CD14-positive monocyte (primary cell): Measurements from ENCODE around the gene ZNF726. TPM values are rescaled to one million over a fixed set of nuclear protein-coding genes. Genes with fewer than 3 reads are reported as not detected.
"Not testable (repeated sequence)": the region's sequence is repeated elsewhere in the genome, so short reads cannot be mapped to it uniquely, and the experiment has no call there.

ENCODE experiments used
- DNase-seq, 3 donors: peaks; one replicate each; pipeline ENCODE4 v3.0.0-alpha.2; 2011 to 2022
- H2AFZ ChIP-seq: 2 replicates; pipeline ENCODE4 v1.6.0; 2012; ENCODE audit warnings: mild to moderate bottlenecking, low read depth, low read length, inconsistent platforms; ENCODE audit not compliant: insufficient read depth, poor library complexity, severe bottlenecking
- H3K27ac ChIP-seq, 2 donors: 1 replicate in 1 of 2; 2 replicates in 1 of 2; pipeline ENCODE4 v1.5.1; 2012 to 2013; ENCODE audit warnings: low read length in 2 of 2, control low read depth in 1 of 2, inconsistent platforms in 1 of 2, low read depth in 1 of 2, mild to moderate bottlenecking in 1 of 2
- H3K27me3 ChIP-seq, 2 donors: one replicate each; pipeline versions ENCODE4 v1.6.0 to v1.6.1; 2011 to 2013; ENCODE audit warnings: low read length in 2 of 2; ENCODE audit not compliant: control insufficient read depth in 2 of 2, insufficient read depth in 2 of 2
- H3K36me3 ChIP-seq, 2 donors: replicated peaks in 1 of 2; 1 replicate in 1 of 2; 2 replicates in 1 of 2; pipeline versions ENCODE4 v1.5.1 to v1.6.1; 2012 to 2013; ENCODE audit warnings: low read length in 2 of 2, control low read depth in 1 of 2, inconsistent platforms in 1 of 2, mild to moderate bottlenecking in 1 of 2; ENCODE audit not compliant: insufficient read depth in 2 of 2, control insufficient read depth in 1 of 2
- H3K4me1 ChIP-seq, 2 donors: 1 replicate in 1 of 2; 2 replicates in 1 of 2; pipeline versions ENCODE4 v1.5.1 to v1.6.1; 2012 to 2013; ENCODE audit warnings: low read length in 2 of 2, control low read depth in 1 of 2, inconsistent platforms in 1 of 2, mild to moderate bottlenecking in 1 of 2, moderate library complexity in 1 of 2; ENCODE audit not compliant: insufficient read depth in 2 of 2, control insufficient read depth in 1 of 2
- H3K4me2 ChIP-seq: replicated peaks from 2 replicates; pipeline ENCODE3; 2012; ENCODE audit warnings: low read length, moderate library complexity, mild to moderate bottlenecking; ENCODE audit not compliant: poor library complexity, severe bottlenecking; ENCODE audit errors: extremely low read depth
- H3K4me3 ChIP-seq, 3 experiments: fragments of 200-600 bp in 1 of 3; sonication (generic) in 1 of 3; replicated peaks in 1 of 3; 1 replicate in 2 of 3; 2 replicates in 1 of 3; pipeline ENCODE4 v1.5.1; 2011 to 2013; ENCODE audit warnings: low read length in 3 of 3, mild to moderate bottlenecking in 3 of 3, control low read depth in 2 of 3, low read depth in 2 of 3, inconsistent platforms in 1 of 3, moderate library complexity in 1 of 3
- H3K79me2 ChIP-seq: 2 replicates; pipeline ENCODE4 v1.6.0; 2012; ENCODE audit warnings: mild to moderate bottlenecking, control low read depth, inconsistent platforms, low read length, moderate library complexity; ENCODE audit not compliant: insufficient read depth
- H3K9ac ChIP-seq: 2 replicates; pipeline ENCODE4 v1.6.0; 2017; ENCODE audit warnings: low read length, mild to moderate bottlenecking; ENCODE audit not compliant: insufficient read depth, poor library complexity, severe bottlenecking
- H3K9me3 ChIP-seq, 2 donors: replicated peaks in 1 of 2; 1 replicate in 1 of 2; 2 replicates in 1 of 2; pipeline versions ENCODE4 v1.5.1 to v1.6.1; 2012 to 2013; ENCODE audit warnings: low read length in 2 of 2, control low read depth in 1 of 2; ENCODE audit not compliant: control insufficient read depth in 1 of 2, insufficient read depth in 1 of 2
- H4K20me1 ChIP-seq: 2 replicates; pipeline ENCODE4 v1.6.0; 2012; ENCODE audit warnings: mild to moderate bottlenecking, low read length, control low read depth, moderate library complexity; ENCODE audit not compliant: insufficient read depth
- H3K27ac Mint-ChIP-seq, 7 donors: one replicate each; pipeline ENCODE4 v1.8.0; 2020; ENCODE audit warnings: mild to moderate bottlenecking in 7 of 7, mixed read lengths in 7 of 7, moderate library complexity in 6 of 7, inconsistent platforms in 2 of 7
- H3K27me3 Mint-ChIP-seq, 3 donors: one replicate each; pipeline ENCODE4 v1.8.0; 2021 to 2022; ENCODE audit warnings: low read depth in 3 of 3, mild to moderate bottlenecking in 3 of 3, mixed read lengths in 3 of 3, moderate library complexity in 3 of 3, inconsistent platforms in 1 of 3
- H3K36me3 Mint-ChIP-seq, 2 donors: one replicate each; pipeline ENCODE4 v1.8.0; 2020; ENCODE audit warnings: mixed read lengths in 2 of 2, inconsistent platforms in 1 of 2, mild to moderate bottlenecking in 1 of 2
- H3K4me1 Mint-ChIP-seq: one replicate; pipeline ENCODE4 v1.8.0; 2020; ENCODE audit warnings: mild to moderate bottlenecking, mixed read lengths
- H3K4me3 Mint-ChIP-seq, 2 donors: one replicate each; pipeline ENCODE4 v1.8.0; 2020; ENCODE audit warnings: mild to moderate bottlenecking in 2 of 2, mixed read lengths in 2 of 2, moderate library complexity in 1 of 2
- H3K9me3 Mint-ChIP-seq, 7 donors: one replicate each; pipeline ENCODE4 v1.8.0; 2020 to 2022; ENCODE audit warnings: mixed read lengths in 7 of 7, mild to moderate bottlenecking in 6 of 7, moderate library complexity in 6 of 7, inconsistent platforms in 2 of 7
- CTCF ChIP-seq: fragments of 200-600 bp; IDR thresholded peaks from one replicate; pipeline ENCODE4 v1.8.0; 2022; ENCODE audit warnings: antibody characterized with exemption, mild to moderate bottlenecking
- WGBS: methylation state at CpG from one replicate; pipeline ENCODE4 v1.1.5; 2013; ENCODE audit warnings: missing lambda C conversion rate; ENCODE audit not compliant: insufficient coverage; 5-methylcytosine and 5-hydroxymethylcytosine counted together
- intact Hi-C, 2 donors: fragments of 100-400 bp; cut with micrococcal nuclease; formaldehyde crosslinking; loops; one replicate each; pipeline versions ENCODE4 v1.15.0 to v1.15.1; 2023
- polyA plus RNA-seq, 3 donors: library from polyadenylated mRNA; depleted of rRNA in 1 of 3; unstranded in 2 of 3; stranded (reverse) in 1 of 3; fragments of 300-500 nt in 2 of 3; fragments of >200 nt in 1 of 3; fragmentation: Illumina TruSeq in 2 of 3; gene quantifications; 1 replicate in 2 of 3; 2 replicates in 1 of 3; pipeline ENCODE4 v1.2.3, GENCODE V29; 2012 to 2021

ZNF726 gene
- polyA plus RNA-seq, 3 donors, result 0.10 to 0.34 (median 0.28) TPM

GRCh38 chr19:23957660-23958281, 43.1 kb downstream of the ZNF726 start:
- peaks cover 18 to 40% (median 33%) of the 10 kb centered on the region in 7 donors for H3K9me3 Mint-ChIP-seq
- H3K4me1 Mint-ChIP-seq, result no peaks in the 10 kb centered on the region
- WGBS, result 94% methylated on average over 7 of the region's 15 CpGs
- H3K27me3 Mint-ChIP-seq, result no peaks in the 10 kb centered on the region
- H3K9me3 ChIP-seq, result peaks cover 41 to 66% of the 10 kb centered on the region in 2 donors
- no peak overlapping the region for H3K4me3 Mint-ChIP-seq
- no peaks in the 10 kb centered on the region for H3K36me3 ChIP-seq
- intact Hi-C loops, result no loop called here
- H3K9ac ChIP-seq, result no peak overlapping the region
- H3K27me3 ChIP-seq, result no peaks in the 10 kb centered on the region
- H2AFZ ChIP-seq, result no peak overlapping the region
- no peak overlapping the region for H3K4me3 ChIP-seq
- H3K79me2 ChIP-seq, result no peaks in the 10 kb centered on the region
- TF ChIP-seq CTCF, result no peak
- H3K4me1 ChIP-seq, result no peaks in the 10 kb centered on the region
- H3K27ac Mint-ChIP-seq, result no peak overlapping the region
- H3K4me2 ChIP-seq, result no peak overlapping the region
- H3K27ac ChIP-seq, result no peak overlapping the region
- DNase-seq, result no peak
- H3K36me3 Mint-ChIP-seq, result no peaks in the 10 kb centered on the region
- H4K20me1 ChIP-seq, result no peaks in the 10 kb centered on the region

GRCh38 chr19:23963396-23963795, 48.7 kb downstream of the ZNF726 start:
- not testable (repeated sequence) for H3K36me3 Mint-ChIP-seq

GRCh38 chr19:23963881-23964280, 49.2 kb downstream of the ZNF726 start:
- H3K27me3 ChIP-seq, H2AFZ ChIP-seq, H3K4me1 ChIP-seq, H3K27ac Mint-ChIP-seq, H3K4me2 ChIP-seq, H3K4me3 Mint-ChIP-seq, H3K4me3 ChIP-seq, H3K36me3 Mint-ChIP-seq, H3K27ac ChIP-seq, H3K27me3 Mint-ChIP-seq, DNase-seq, H4K20me1 ChIP-seq, H3K79me2 ChIP-seq, intact Hi-C loops, H3K4me1 Mint-ChIP-seq, H3K9ac ChIP-seq, H3K36me3 ChIP-seq: not testable (repeated sequence)
- peaks cover 17 to 50% (median 31%) of the 10 kb centered on the region in 7 donors for H3K9me3 Mint-ChIP-seq
- peaks cover 28 to 40% of the 10 kb centered on the region in 2 donors for H3K9me3 ChIP-seq
- 97% methylated on average over 6 of the region's 25 CpGs for WGBS

More at GRCh38 chr19:23963396-23963795, 48.7 kb downstream of the ZNF726 start:
- H3K27me3 Mint-ChIP-seq, H2AFZ ChIP-seq, H3K36me3 ChIP-seq, H3K27me3 ChIP-seq, H3K27ac ChIP-seq, DNase-seq, H4K20me1 ChIP-seq, H3K4me2 ChIP-seq, intact Hi-C loops, H3K4me3 ChIP-seq, H3K4me1 ChIP-seq, H3K4me3 Mint-ChIP-seq, H3K9ac ChIP-seq, H3K27ac Mint-ChIP-seq, H3K4me1 Mint-ChIP-seq, H3K79me2 ChIP-seq: not testable (repeated sequence)
- peaks cover 19 to 50% (median 31%) of the 10 kb centered on the region in 7 donors for H3K9me3 Mint-ChIP-seq
- WGBS, result 100% methylated on average over 3 of the region's 20 CpGs
- H3K9me3 ChIP-seq, result peaks cover 28 to 38% of the 10 kb centered on the region in 2 donors

- H3K9me3 ChIP-seq, result peaks cover 28 to 40% of the 10 kb centered on the region in 2 donors
- H3K27me3 ChIP-seq, H3K79me2 ChIP-seq, H3K4me1 ChIP-seq, H3K4me1 Mint-ChIP-seq, H3K9ac ChIP-seq, H3K36me3 Mint-ChIP-seq, H3K4me3 ChIP-seq, DNase-seq, H3K27me3 Mint-ChIP-seq, H4K20me1 ChIP-seq, H3K4me3 Mint-ChIP-seq, H2AFZ ChIP-seq, H3K36me3 ChIP-seq, H3K4me2 ChIP-seq, H3K27ac ChIP-seq, H3K27ac Mint-ChIP-seq, intact Hi-C loops: not testable (repeated sequence)
- peaks cover 17 to 50% (median 30%) of the 10 kb centered on the region in 7 donors for H3K9me3 Mint-ChIP-seq
- WGBS, result over 99% methylated on average over 14 of the region's 26 CpGs
Measured at GRCh38 chr19:23964334-23964733, 49.6 kb downstream of the ZNF726 start.
